Sigmoid colon (tissue), 4 donors: ENCODE data around the gene SHISA6.

Experiments used
- CTCF ChIP-seq, 4 experiments: fragments of 450-650 bp in 3 of 4; fragments of 200-600 bp in 1 of 4; IDR thresholded peaks; one replicate each; pipeline ENCODE4 v1.5.1; 2016 to 2019; ENCODE audit warnings: antibody characterized with exemption in 4 of 4, mild to moderate bottlenecking in 3 of 4, moderate library complexity in 2 of 4
- EP300 ChIP-seq, 4 donors: sonication (generic); formaldehyde crosslinking; IDR thresholded peaks; one replicate each; pipeline ENCODE4 v1.6.1; 2017; ENCODE audit warnings: antibody characterized with exemption in 4 of 4
- POLR2A ChIP-seq, 2 donors: fragments of 450-650 bp; IDR thresholded peaks; one replicate each; pipeline ENCODE4 v1.6.1; 2016; ENCODE audit warnings: antibody characterized with exemption in 2 of 2, mild to moderate bottlenecking in 2 of 2, moderate library complexity in 2 of 2
- POLR2AphosphoS5 ChIP-seq, 4 donors: sonication (generic); formaldehyde crosslinking; IDR thresholded peaks; one replicate each; pipeline ENCODE4 v1.6.1; 2017; ENCODE audit warnings: antibody characterized with exemption in 4 of 4

- TF ChIP-seq CTCF (IDR thresholded peaks at IDR 0.05): no peak
- TF ChIP-seq POLR2AphosphoS5 (IDR thresholded peaks at IDR 0.05): no peak
- no peak for TF ChIP-seq EP300 (IDR thresholded peaks at IDR 0.05)
- TF ChIP-seq POLR2A (IDR thresholded peaks at IDR 0.05): no peak
These were observed 251.5 kb downstream of the SHISA6 start for GRCh38 chr17:11492511-11492910.
